Activated naive CD4-positive, alpha-beta T cell treated with anti-CD3 and anti-CD28 coated beads for 36 hours (primary cell): ENCODE results near the gene ACTR3. TPM values are rescaled to one million over a fixed set of nuclear protein-coding genes. Genes with fewer than 3 reads are reported as not detected.
A peak's percentile ranks its signal among the peaks of the same experiment; 100 is the strongest.

Experiments used
- CTCF ChIA-PET: fragments of 350-600 bp; sonication (Branson Sonifier 250); formaldehyde crosslinking; loops from one replicate; lab custom pipeline; 2021; ENCODE audit warnings: antibody characterized with exemption; lab: Charles Lee
- DNase-seq: peaks from one replicate; pipeline ENCODE4 v3.0.0-alpha.2; 2020
- H3K27ac Mint-ChIP-seq: one replicate; pipeline ENCODE4 v1.8.0; 2021; ENCODE audit warnings: mild to moderate bottlenecking, mixed read lengths
- H3K27me3 Mint-ChIP-seq: one replicate; pipeline ENCODE4 v1.8.0; 2021; ENCODE audit warnings: low read depth, mixed read lengths
- H3K36me3 Mint-ChIP-seq: one replicate; pipeline ENCODE4 v1.8.0; 2021; ENCODE audit warnings: low read depth, mixed read lengths
- H3K4me1 Mint-ChIP-seq: one replicate; pipeline ENCODE4 v1.8.0; 2021; ENCODE audit warnings: low read depth, mixed read lengths
- H3K4me3 Mint-ChIP-seq: one replicate; pipeline ENCODE4 v1.8.0; 2021; ENCODE audit warnings: mild to moderate bottlenecking, moderate library complexity, mixed read lengths
- H3K9me3 Mint-ChIP-seq: one replicate; pipeline ENCODE4 v1.8.0; 2021; ENCODE audit warnings: mixed read lengths
- intact Hi-C: fragments of 100-400 bp; cut with micrococcal nuclease; formaldehyde crosslinking; loops from one replicate; pipeline ENCODE4 v1.15.1; 2023
- total RNA-seq, 2 experiments: library from RNA; stranded (reverse); gene quantifications; one replicate each; pipeline ENCODE4 v1.2.3, GENCODE V29; 2021

ACTR3 gene
- total RNA-seq, 2 experiments from 2014 or later: 516 to 536 TPM

- intact Hi-C loops: no loop called here
- Mint-ChIP-seq H3K27ac (peak overlapping the region; percentile 85), H3K27me3 (no peaks in the 10 kb centered on the region), H3K4me1 (peaks cover 52% of the 10 kb centered on the region), H3K4me3 (peak overlapping the region; percentile 50), H3K36me3 (peaks cover 13% of the 10 kb centered on the region), H3K9me3 (no peaks in the 10 kb centered on the region)
- DNase-seq: no peak
- CTCF ChIA-PET: interaction anchor here (1.1 to 2.4 kb wide), 4 partner anchors 11 to 35 kb away, joined by 3 to 7 read pairs (median 4); no protein-coding TSS in a partner anchor
Observed at GRCh38 chr2:113877711-113878598, 11.9 kb upstream of the ACTR3 start.

- H3K27me3 Mint-ChIP-seq: no peaks in the 10 kb centered on the region
- H3K4me3 Mint-ChIP-seq: no peak overlapping the region
- peak overlapping the region; percentile 34 for H3K27ac Mint-ChIP-seq
- H3K9me3 Mint-ChIP-seq: no peaks in the 10 kb centered on the region
- intact Hi-C loops: no loop called here
- CTCF ChIA-PET: interaction anchor here (0.8 to 2.4 kb wide), 5 partner anchors 10 to 274 kb away, joined by 3 to 7 read pairs (median 3); no protein-coding TSS in a partner anchor
- H3K36me3 Mint-ChIP-seq: peaks cover 14% of the 10 kb centered on the region
- no peak for DNase-seq
- peaks cover 48% of the 10 kb centered on the region for H3K4me1 Mint-ChIP-seq
Observed at GRCh38 chr2:113878743-113879142, 11.1 kb upstream of the ACTR3 start.

GRCh38 chr2:113879457-113879856, 10.4 kb upstream of the ACTR3 start:
- Mint-ChIP-seq H3K4me1 (peaks cover 45% of the 10 kb centered on the region), H3K9me3 (no peaks in the 10 kb centered on the region), H3K36me3 (peaks cover 15% of the 10 kb centered on the region), H3K27ac (no peak overlapping the region), H3K27me3 (no peaks in the 10 kb centered on the region), H3K4me3 (no peak overlapping the region)
- CTCF ChIA-PET: interaction anchor here (0.8 to 2.4 kb wide), 4 partner anchors 9 to 275 kb away, joined by 3 to 7 read pairs (median 3); no protein-coding TSS in a partner anchor
- no peak for DNase-seq
- intact Hi-C loops: no loop called here

GRCh38 chr2:113886479-113887008, 3.3 kb upstream of the ACTR3 start:
- Mint-ChIP-seq H3K27ac (peak overlapping the region; percentile 70), H3K36me3 (peaks cover 52% of the 10 kb centered on the region), H3K4me1 (peaks cover 37% of the 10 kb centered on the region), H3K4me3 (peak overlapping the region; percentile 38), H3K27me3 (no peaks in the 10 kb centered on the region), H3K9me3 (no peaks in the 10 kb centered on the region)
- CTCF ChIA-PET: interaction anchor here (0.7 to 1.3 kb wide), 3 partner anchors 10 to 130 kb away, joined by 3 read pairs; partner anchors contain the start of gene SLC35F5
- DNase-seq: peak; percentile 56
- intact Hi-C loops: no loop called here

GRCh38 chr2:113887009-113887792, 2.7 kb upstream of the ACTR3 start:
- Mint-ChIP-seq H3K9me3 (no peaks in the 10 kb centered on the region), H3K36me3 (peaks cover 51% of the 10 kb centered on the region), H3K4me3 (peak overlapping the region; percentile 38), H3K27ac (peak overlapping the region; percentile 70), H3K27me3 (no peaks in the 10 kb centered on the region), H3K4me1 (peaks cover 42% of the 10 kb centered on the region)
- CTCF ChIA-PET: interaction anchor here (0.7 to 2.2 kb wide), 6 partner anchors 8 to 283 kb away, joined by 3 to 7 read pairs (median 3); partner anchors contain the start of gene SLC35F5
- no peak for DNase-seq
- intact Hi-C loops: no loop called here

GRCh38 chr2:113888641-113889470, 1.0 kb upstream of the ACTR3 start:
- Mint-ChIP-seq H3K9me3 (no peaks in the 10 kb centered on the region), H3K27me3 (no peaks in the 10 kb centered on the region), H3K4me1 (peaks cover 58% of the 10 kb centered on the region), H3K27ac (peak overlapping the region; percentile 98), H3K4me3 (peak overlapping the region; percentile 95), H3K36me3 (peaks cover 62% of the 10 kb centered on the region)
- CTCF ChIA-PET: interaction anchor here (0.6 to 2.2 kb wide), 7 partner anchors 10 to 285 kb away, joined by 3 to 7 read pairs (median 3); no protein-coding TSS in a partner anchor
- DNase-seq: no peak
- intact Hi-C loops: loop anchor here (1.0 kb wide), 5 partner anchors 13 to 196 kb away; partner anchors contain the start of gene SLC35F5

- CTCF ChIA-PET: interaction anchor here (0.6 to 0.7 kb wide), 2 partner anchors 90 to 157 kb away, joined by 3 read pairs; no protein-coding TSS in a partner anchor
- H3K4me3 Mint-ChIP-seq: peak overlapping the region; percentile 95
- H3K27ac Mint-ChIP-seq: peak overlapping the region; percentile 98
- peaks cover 68% of the 10 kb centered on the region for H3K4me1 Mint-ChIP-seq
- H3K27me3 Mint-ChIP-seq: no peaks in the 10 kb centered on the region
- intact Hi-C loops: loop anchor here (1.0 to 10.0 kb wide), 3 partner anchors 9 to 286 kb away; no protein-coding TSS in a partner anchor
- DNase-seq: peak; percentile 87
- no peaks in the 10 kb centered on the region for H3K9me3 Mint-ChIP-seq
- peaks cover 67% of the 10 kb centered on the region for H3K36me3 Mint-ChIP-seq
Observed at GRCh38 chr2:113890253-113891235, 655 bp downstream of the ACTR3 start.

GRCh38 chr2:113891265-113891959, 1.5 kb downstream of the ACTR3 start:
- Mint-ChIP-seq H3K9me3 (no peaks in the 10 kb centered on the region), H3K4me1 (peaks cover 70% of the 10 kb centered on the region), H3K27ac (peak overlapping the region; percentile 97), H3K36me3 (peaks cover 70% of the 10 kb centered on the region), H3K4me3 (peak overlapping the region; percentile 95), H3K27me3 (no peaks in the 10 kb centered on the region)
- no peak for DNase-seq
- CTCF ChIA-PET: interaction anchor here (1.1 kb wide), 1 partner anchor 12 kb away, joined by 3 read pairs; no protein-coding TSS in a partner anchor
- intact Hi-C loops: loop anchor here (1.0 to 10.0 kb wide), 3 partner anchors 8 to 287 kb away; no protein-coding TSS in a partner anchor

- CTCF ChIA-PET: interaction anchor here (0.8 to 1.9 kb wide), 4 partner anchors 13 to 86 kb away, joined by 3 to 6 read pairs (median 4); no protein-coding TSS in a partner anchor
- no peak for DNase-seq
- Mint-ChIP-seq H3K36me3 (peaks cover 64% of the 10 kb centered on the region), H3K4me3 (peak overlapping the region; percentile 95), H3K27ac (peak overlapping the region; percentile 97), H3K4me1 (peaks cover 70% of the 10 kb centered on the region), H3K27me3 (no peaks in the 10 kb centered on the region), H3K9me3 (no peaks in the 10 kb centered on the region)
- intact Hi-C loops: loop anchor here (1.0 to 10.0 kb wide), 3 partner anchors 10 to 287 kb away; no protein-coding TSS in a partner anchor
Observed at GRCh38 chr2:113892004-113892710, 2.3 kb downstream of the ACTR3 start.
